Measurements from ENCODE around the gene GSTK1. TPM values are rescaled to one million over a fixed set of nuclear protein-coding genes. Genes with fewer than 3 reads are reported as not detected.

The GSTK1 gene
- total and polyA plus RNA-seq, 9 of the 15 experiments (the other 6 are each of a cell fraction or from before 2014, with no cell fraction given), result 155 to 441 (median 233) TPM

DNA sequence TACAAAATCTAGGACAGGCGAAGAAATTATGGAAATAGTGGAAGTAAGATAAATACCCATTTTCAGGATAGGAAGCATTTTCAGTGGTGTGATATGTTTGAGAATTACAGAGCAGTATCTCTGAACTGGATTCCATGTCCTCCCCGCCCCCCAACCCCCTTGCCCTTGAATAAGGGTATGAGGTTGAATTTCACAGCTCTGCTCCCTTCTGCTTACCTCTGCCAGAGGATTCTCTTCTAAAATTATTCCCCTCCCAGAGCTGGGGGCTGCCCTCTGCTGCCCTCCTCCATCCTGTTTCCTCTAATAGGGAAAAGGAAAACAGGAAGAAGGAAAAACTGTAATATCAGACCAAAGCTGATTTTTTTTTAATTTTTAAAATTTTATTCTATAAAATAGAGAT, 45.4 kb downstream of the GSTK1 start (continued):
- no peak for TF ChIP-seq ZNF280A (IDR thresholded peaks at IDR 0.05; ENCODE audit: low read depth, partially characterized antibody)
- no peak for TF ChIP-seq NONO (IDR thresholded peaks at IDR 0.05; ENCODE audit: low read depth in 2 of 2, low read length in 1 of 2)
- TF ChIP-seq, protein P1, sequence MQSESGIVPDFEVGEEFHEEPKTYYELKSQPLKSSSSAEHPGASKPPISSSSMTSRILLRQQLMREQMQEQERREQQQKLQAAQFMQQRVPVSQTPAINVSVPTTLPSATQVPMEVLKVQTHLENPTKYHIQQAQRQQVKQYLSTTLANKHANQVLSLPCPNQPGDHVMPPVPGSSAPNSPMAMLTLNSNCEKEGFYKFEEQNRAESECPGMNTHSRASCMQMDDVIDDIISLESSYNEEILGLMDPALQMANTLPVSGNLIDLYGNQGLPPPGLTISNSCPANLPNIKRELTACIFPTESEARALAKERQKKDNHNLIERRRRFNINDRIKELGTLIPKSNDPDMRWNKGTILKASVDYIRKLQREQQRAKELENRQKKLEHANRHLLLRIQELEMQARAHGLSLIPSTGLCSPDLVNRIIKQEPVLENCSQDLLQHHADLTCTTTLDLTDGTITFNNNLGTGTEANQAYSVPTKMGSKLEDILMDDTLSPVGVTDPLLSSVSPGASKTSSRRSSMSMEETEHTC (IDR thresholded peaks at IDR 0.05), result no peak

DNA sequence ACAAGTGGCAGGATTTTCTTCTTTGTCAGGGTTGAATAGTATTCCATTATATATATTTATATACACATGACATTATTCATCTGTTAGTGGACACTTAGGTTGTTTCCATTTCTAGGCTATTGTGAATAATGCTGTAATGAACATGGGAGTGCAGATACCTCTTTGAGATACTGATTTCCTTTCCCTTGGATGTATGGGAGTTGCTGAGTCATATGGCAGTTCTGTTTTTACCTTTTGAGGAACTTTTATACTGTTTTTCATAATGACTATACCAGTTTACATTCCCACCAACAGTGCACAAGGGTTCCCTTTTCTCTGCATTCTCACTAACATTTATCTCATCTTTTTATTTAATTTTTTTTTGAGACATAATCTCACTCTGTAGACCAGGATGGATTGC, 50.9 kb downstream of the GSTK1 start:
- intact Hi-C loops (cut with micrococcal nuclease) (no loop called here), in situ Hi-C loops (cut with MboI) (no loop called here)
- no peak overlapping the region for H3K4me3 ChIP-seq
- H3K4me2 ChIP-seq (ENCODE audit: insufficient read depth, low read length), result no peak overlapping the region
- FAIRE-seq (no peak), ATAC-seq (no peak), DNase-seq (ENCODE audit: extremely low read depth in 1 of 4, low spot score in 3 of 4) (no peak)
- no peaks in the 10 kb centered on the region for H3K36me3 ChIP-seq (ENCODE audit: control insufficient read depth, insufficient read depth, low read length)
- CTCF ChIA-PET (ENCODE audit: low intra/inter-chr PET ratio), result no interaction called here
- POLR2A ChIA-PET, result no interaction called here
- no peaks in the 10 kb centered on the region for H3K9me1 ChIP-seq (ENCODE audit: control insufficient read depth, insufficient read depth, low read length)
- BruUV-seq (replicated peaks), result no TSS peak
- H2AFZ ChIP-seq (ENCODE audit: low read depth, low read length), result no peak overlapping the region
- TF ChIP-seq ATF6 (CRISPR knock-in tag; IDR thresholded peaks at IDR 0.05) (no peak), ZNF146 (CRISPR knock-in tag; IDR thresholded peaks at IDR 0.05; ENCODE audit: unreplicated experiment) (peak; percentile 36), NEUROD1 (IDR thresholded peaks at IDR 0.05; ENCODE audit: borderline replicate concordance, low read depth, low read length, partially characterized antibody) (no peak), TCFL5 (CRISPR knock-in tag; conservative IDR thresholded peaks at IDR 0.05) (no peak), NFE2L1 (tag; IDR thresholded peaks at IDR 0.05; ENCODE audit: borderline replicate concordance, low read depth) (0 out of 2 replicates have a peak, but pooled peaks have one; percentile 4), MAFF (IDR thresholded peaks at IDR 0.05; ENCODE audit: low read length) (peak; percentile 37; the same call in 1 of the 2 replicates), ZNF212 (CRISPR knock-in tag; IDR thresholded peaks at IDR 0.05) (no peak), ETV1 (tag; conservative IDR thresholded peaks at IDR 0.05; ENCODE audit: low read depth) (no peak), C11orf30 (IDR thresholded peaks at IDR 0.05; ENCODE audit: low read depth) (peak; percentile 32; the same call in 1 of the 2 replicates), ZNF224 (CRISPR knock-in tag; IDR thresholded peaks at IDR 0.05) (no peak), ZNF316 (IDR thresholded peaks at IDR 0.05) (0 out of 2 replicates have a peak, but pooled peaks have one; percentile 16), NFE2 (IDR thresholded peaks at IDR 0.05; ENCODE audit: low read depth) (peak; percentile 61), MAFK (IDR thresholded peaks at IDR 0.05; ENCODE audit: low read length) (peak; percentile 34; the same call in 1 of the 2 replicates)
- peaks cover 23 to 35% of the 10 kb centered on the region in 2 experiments; a peak in 4 of 5 replicates for H3K27me3 ChIP-seq (ENCODE audit: control insufficient read depth in 2 of 2, insufficient read depth in 2 of 2, low read length in 2 of 2)
- no peaks in the 10 kb centered on the region for H3K79me2 ChIP-seq (ENCODE audit: control insufficient read depth, insufficient read depth, low read length)
- no peaks in the 10 kb centered on the region for H3K4me1 ChIP-seq (replicated peaks in 1 of 2; ENCODE audit: control insufficient read depth in 2 of 2, insufficient read depth in 2 of 2, low read length in 2 of 2)
- H3K27ac ChIP-seq (ENCODE audit: extremely low read depth, low read depth, low read length), result no peak overlapping the region
- H3K9me3 ChIP-seq (replicated peaks; ENCODE audit: control insufficient read depth, insufficient read depth, low read depth, low read length), result no peaks in the 10 kb centered on the region
- no peaks in the 10 kb centered on the region for H4K20me1 ChIP-seq (replicated peaks; ENCODE audit: control insufficient read depth, insufficient read depth, low read length)
- H3K9ac ChIP-seq (ENCODE audit: insufficient read depth in 1 of 2, low read depth in 2 of 2, low read length in 2 of 2), result no peak overlapping the region

All from K562 (cell line).